Measurements from ENCODE around the gene RNU4-1. TPM values are rescaled to one million over a fixed set of nuclear protein-coding genes. Genes with fewer than 3 reads are reported as not detected.

RNU4-1 gene
- total RNA-seq, 4 donors from 2014 or later = under 0.01 TPM; not detected in 2

Small RNAs within 50 kb of the gene (small RNA-seq; reads per million reads assigned to genes)
- gene RNU4-1 (541 to 2,385 (median 566) reads per million in 3 donors), gene RNU4-2 (576 to 2,465 (median 809) reads per million in 3 donors), gene RNU6-1088P (0 reads per million in 3 donors)

Other genes with a start within 250 kb of the RNU4-1 start
- gene RAB35, start 176.5 kb downstream of the RNU4-1 start, total RNA-seq = 10 to 100 TPM; 18.7 to 45.9 (median 38.3) TPM
- 10 to 100 TPM; 38.6 to 94.6 (median 49.3) TPM for gene GCN1, start 98.5 kb downstream of the RNU4-1 start, total RNA-seq
- 1,000 to 10,000 TPM; 2,092 to 2,985 (median 2,271) TPM for gene RPLP0, start 92.1 kb downstream of the RNU4-1 start, total RNA-seq
- 10 to 100 TPM; 51.9 to 89.4 (median 71.9) TPM for gene PXN, start 27.5 kb downstream of the RNU4-1 start, total RNA-seq
- gene RNU4-2, start 1.3 kb downstream of the RNU4-1 start, total RNA-seq = under 1 TPM in 2 of 4 donors, not detected in 2; under 0.01 TPM
- 1 to 10 TPM in 3 of 4 donors, under 1 TPM in 1; 0.66 to 2.3 (median 2.1) TPM for gene SIRT4, start 9.1 kb upstream of the RNU4-1 start, total RNA-seq
- not detected for gene PLA2G1B, start 34.5 kb upstream of the RNU4-1 start, total RNA-seq
- under 1 TPM in 3 of 4 donors, not detected in 1; 0.11 to 0.19 (median 0.17) TPM for gene MSI1, start 75.9 kb upstream of the RNU4-1 start, total RNA-seq
- 100 to 1,000 TPM; 499 to 689 (median 548) TPM for gene COX6A1, start 144.9 kb upstream of the RNU4-1 start, total RNA-seq
- 10 to 100 TPM in 3 of 4 donors, 1 to 10 TPM in 1; 9.8 to 17.7 (median 10.7) TPM for gene TRIAP1, start 153.1 kb upstream of the RNU4-1 start, total RNA-seq
- gene GATC, start 153.2 kb upstream of the RNU4-1 start, total RNA-seq = 10 to 100 TPM; 18.5 to 24.0 (median 20.2) TPM
- gene SRSF9, start 176.5 kb upstream of the RNU4-1 start, total RNA-seq = 10 to 100 TPM; 52.7 to 60.2 (median 54.7) TPM
- gene DYNLL1, start 202.9 kb upstream of the RNU4-1 start, total RNA-seq = 100 to 1,000 TPM; 229 to 289 (median 269) TPM
- 10 to 100 TPM; 12.1 to 25.3 (median 21.4) TPM for gene COQ5, start 235.9 kb upstream of the RNU4-1 start, total RNA-seq
- gene RNF10, start 241.1 kb upstream of the RNU4-1 start, total RNA-seq = 100 to 1,000 TPM; 160 to 296 (median 175) TPM

Data from esophagus muscularis mucosa (tissue), 4 donors.